OCI-LY7 (cell line): ENCODE results near the gene RBKS. TPM values are rescaled to one million over a fixed set of nuclear protein-coding genes. Genes with fewer than 3 reads are reported as not detected.

ENCODE experiments used
- Bru-seq: library from RNA; stranded (reverse); fragments of 400-500 nt; gene quantifications from one replicate; lab custom pipeline; 2021; lab: Mats Ljungman, UMichigan
- BruChase-seq, 2 experiments: library from RNA; stranded (reverse); fragments of 400-500 nt; gene quantifications; one replicate each; lab custom pipeline; 2021; lab: Mats Ljungman, UMichigan
- BruUV-seq: library from RNA; stranded (reverse); fragments of 400-500 nt; replicated peaks from 2 replicates; lab custom pipeline; 2021; lab: Mats Ljungman, UMichigan
- CTCF ChIA-PET: fragments of 300-600 bp; sonication (Branson Sonifier 250); formaldehyde crosslinking; loops from one replicate; lab custom pipeline; 2022; ENCODE audit warnings: antibody characterized with exemption; ENCODE audit not compliant: unreplicated experiment; lab: Charles Lee
- POLR2A ChIA-PET: fragments of 300-600 bp; sonication (Branson Sonifier 250); formaldehyde crosslinking; loops from one replicate; lab custom pipeline; 2022; ENCODE audit warnings: antibody characterized with exemption; lab: Charles Lee
- DNase-seq: peaks from one replicate; pipeline ENCODE4 v3.0.0-alpha.2; 2015; ENCODE audit warnings: low spot score
- H2AFZ ChIP-seq: fragments of 200-600 bp; sonication (generic), shearing (Covaris generic); 2 replicates; pipeline ENCODE4 v1.6.1; 2014; ENCODE audit warnings: mild to moderate bottlenecking, antibody characterized with exemption, low read length, moderate library complexity
- H3K27ac ChIP-seq: fragments of 200-600 bp; sonication (generic); 2 replicates; pipeline ENCODE4 v1.5.1; 2014; ENCODE audit warnings: mixed run types, low read depth, mild to moderate bottlenecking, moderate library complexity, low read length, inconsistent platforms; ENCODE audit not compliant: poor library complexity, severe bottlenecking
- H3K36me3 ChIP-seq: fragments of 200-600 bp; sonication (generic); 2 replicates; pipeline ENCODE4 v1.6.1; 2014; ENCODE audit warnings: mild to moderate bottlenecking, antibody characterized with exemption, low read length, moderate library complexity, mixed read lengths; ENCODE audit not compliant: insufficient read depth
- H3K4me1 ChIP-seq: fragments of 200-600 bp; sonication (generic); 2 replicates; pipeline ENCODE4 v1.5.1; 2014; ENCODE audit warnings: mild to moderate bottlenecking, low read length; ENCODE audit not compliant: insufficient read depth, poor library complexity, severe bottlenecking
- H3K4me2 ChIP-seq: fragments of 200-600 bp; sonication (generic); 2 replicates; pipeline ENCODE4 v1.6.1; 2014; ENCODE audit warnings: mild to moderate bottlenecking, low read length
- H3K4me3 ChIP-seq: fragments of 200-600 bp; sonication (generic); 2 replicates; pipeline ENCODE4 v1.5.1; 2014; ENCODE audit warnings: mild to moderate bottlenecking, low read depth, low read length; ENCODE audit not compliant: poor library complexity, severe bottlenecking
- H3K79me2 ChIP-seq: fragments of 200-600 bp; sonication (generic); 2 replicates; pipeline ENCODE4 v1.6.1; 2016; ENCODE audit warnings: low read depth, mild to moderate bottlenecking, low read length, moderate library complexity, mixed read lengths; ENCODE audit not compliant: insufficient read depth
- H3K9me2 ChIP-seq: fragments of 200-600 bp; sonication (generic); 2 replicates; pipeline ENCODE4 v1.6.1; 2016; ENCODE audit warnings: mild to moderate bottlenecking, low read length, mixed read lengths; ENCODE audit not compliant: insufficient read depth
- H3K9me3 ChIP-seq: fragments of 200-600 bp; sonication (generic); 2 replicates; pipeline ENCODE4 v1.6.1; 2014; ENCODE audit warnings: mild to moderate bottlenecking, mixed run types, low read length, mixed read lengths
- H4K20me1 ChIP-seq: fragments of 200-600 bp; sonication (generic); 2 replicates; pipeline ENCODE4 v1.6.1; 2014; ENCODE audit warnings: mild to moderate bottlenecking, antibody characterized with exemption, low read length, moderate library complexity, mixed read lengths; ENCODE audit not compliant: insufficient read depth
- EZH2phosphoT487 ChIP-seq: fragments of 200-600 bp; sonication (generic); IDR thresholded peaks from 2 replicates; pipeline ENCODE4 v1.6.1; 2018; ENCODE audit warnings: low read depth, borderline replicate concordance, mild to moderate bottlenecking, mixed run types, antibody characterized with exemption, low read length, moderate library complexity, mixed read lengths
- intact Hi-C: fragments of 100-400 bp; cut with micrococcal nuclease; formaldehyde crosslinking; loops from one replicate; pipeline ENCODE4 v1.10.0; 2022; ENCODE audit not compliant: unreplicated experiment
- long read RNA-seq: library from polyadenylated mRNA; stranded (forward); transcript quantifications from one replicate; pipeline ENCODE4 v2.0.0, GENCODE V29; 2022
- total RNA-seq, 2 experiments: library from RNA; depleted of rRNA in 1 of 2; stranded (reverse); fragments of >200 nt in 1 of 2; shearing (Covaris generic) in 1 of 2; gene quantifications; 2 replicates each; pipeline ENCODE4 v1.2.3, GENCODE V29; 2014 to 2022
- TF ChIP-seq, protein P1 (sequence below): fragments of 200-600 bp; sonication (generic); conservative IDR thresholded peaks from 2 replicates; pipeline ENCODE4 v1.5.1; 2014; ENCODE audit warnings: mild to moderate bottlenecking, antibody characterized with exemption, low read length, moderate library complexity, mixed read lengths

RBKS gene
- total RNA-seq (2014; rRNA removed; shearing (Covaris generic)) (0.88 and 1.1 TPM in 2 replicates), total RNA-seq (2022) (1.0 and 1.1 TPM in 2 replicates), Bru-seq, nascent RNA (percentile 28 among the genes with signal in this experiment), BruChase-seq, experiment 1, labeled RNA remaining after a 6-hour chase (percentile 28 among the genes with signal in this experiment), BruChase-seq, experiment 2, labeled RNA remaining after a 2-hour chase (percentile 28 among the genes with signal in this experiment)
- long read RNA-seq, partial matches to known transcripts, result 0 of 4 reads
- long read RNA-seq, other reads (novel, unspliced or antisense), result 3 of 4 reads

DNA sequence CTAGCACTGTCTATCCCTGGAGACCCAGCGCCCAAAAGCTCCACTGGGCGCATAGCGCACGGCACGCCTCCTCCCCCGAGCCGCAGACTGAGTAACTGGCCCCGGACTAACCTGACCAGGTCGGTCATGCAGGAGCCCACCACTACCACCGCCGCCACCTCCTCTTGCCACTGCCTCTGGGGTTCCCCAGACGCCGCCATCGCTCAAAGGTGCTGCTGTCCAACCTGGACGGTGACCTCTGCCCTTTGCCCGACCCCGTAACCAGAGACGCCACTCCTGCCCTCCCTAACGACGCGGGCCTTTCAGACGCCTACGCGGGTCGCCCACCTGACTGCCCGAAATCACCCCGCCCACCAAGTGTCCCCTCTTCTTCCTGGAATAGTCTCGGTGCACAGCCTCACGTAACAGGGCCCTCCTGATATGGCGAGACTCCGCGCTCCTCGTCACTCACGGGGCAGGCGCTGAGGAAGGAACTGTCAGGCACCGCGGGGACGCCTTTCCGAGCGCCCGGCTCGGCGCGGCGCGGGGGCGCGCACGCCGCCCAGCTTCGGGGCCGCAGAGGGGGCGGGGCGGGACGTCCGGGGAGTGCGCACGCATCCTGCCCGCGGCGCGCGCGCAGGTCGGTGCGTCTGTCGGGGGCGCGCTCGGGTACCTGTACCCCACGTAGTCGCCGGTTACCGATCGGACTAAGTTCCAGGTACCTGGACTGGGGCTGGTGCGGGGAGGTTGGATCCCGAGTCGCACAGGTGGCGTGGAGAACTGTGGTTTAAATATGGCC is at the start of gene RBKS, which contains the start of gene BABAM2:
Gene RBKS (minus strand): TSS at position 242 of the 778 bp plus-strand sequence. CDS start 42 bp downstream, at position 200.
Gene BABAM2 (plus strand): TSS at position 584 of the 778 bp plus-strand sequence. CDS start 3,828 bp downstream, outside the sequence.
- peak within 1 kb of the TSS; percentile 94 for H2AFZ ChIP-seq
- ChIA-PET CTCF (interaction anchor here (0.6 kb wide), 1 partner anchor 195 kb away, joined by 4 read pairs; no protein-coding TSS in a partner anchor), POLR2A (interaction anchor here (0.6 to 1.0 kb wide), 3 partner anchors 33 to 260 kb away, joined by 3 to 4 read pairs (median 4); no protein-coding TSS in a partner anchor)
- H3K4me3 ChIP-seq, result peak within 1 kb of the TSS; percentile 89
- peak within 1 kb of the TSS; percentile 91 for H3K4me2 ChIP-seq
- peak; percentile 91 for DNase-seq
- peak within 1 kb of the TSS; percentile 74 for H3K27ac ChIP-seq
- H4K20me1 ChIP-seq, result no peaks in the 10 kb centered on the region
- H3K4me1 ChIP-seq, result peaks cover 36% of the 10 kb centered on the region
- intact Hi-C loops, result loop anchor here (2.0 to 10.0 kb wide), 4 partner anchors 118 to 1856 kb away; partner anchors contain the start of genes FOSL2, MRPL33, PPP1CB and RAB10
- no peaks in the 10 kb centered on the region for H3K36me3 ChIP-seq
- no peaks in the 10 kb centered on the region for H3K9me3 ChIP-seq
- H3K9me2 ChIP-seq, result no peaks in the 10 kb centered on the region
- TF ChIP-seq, protein P1, sequence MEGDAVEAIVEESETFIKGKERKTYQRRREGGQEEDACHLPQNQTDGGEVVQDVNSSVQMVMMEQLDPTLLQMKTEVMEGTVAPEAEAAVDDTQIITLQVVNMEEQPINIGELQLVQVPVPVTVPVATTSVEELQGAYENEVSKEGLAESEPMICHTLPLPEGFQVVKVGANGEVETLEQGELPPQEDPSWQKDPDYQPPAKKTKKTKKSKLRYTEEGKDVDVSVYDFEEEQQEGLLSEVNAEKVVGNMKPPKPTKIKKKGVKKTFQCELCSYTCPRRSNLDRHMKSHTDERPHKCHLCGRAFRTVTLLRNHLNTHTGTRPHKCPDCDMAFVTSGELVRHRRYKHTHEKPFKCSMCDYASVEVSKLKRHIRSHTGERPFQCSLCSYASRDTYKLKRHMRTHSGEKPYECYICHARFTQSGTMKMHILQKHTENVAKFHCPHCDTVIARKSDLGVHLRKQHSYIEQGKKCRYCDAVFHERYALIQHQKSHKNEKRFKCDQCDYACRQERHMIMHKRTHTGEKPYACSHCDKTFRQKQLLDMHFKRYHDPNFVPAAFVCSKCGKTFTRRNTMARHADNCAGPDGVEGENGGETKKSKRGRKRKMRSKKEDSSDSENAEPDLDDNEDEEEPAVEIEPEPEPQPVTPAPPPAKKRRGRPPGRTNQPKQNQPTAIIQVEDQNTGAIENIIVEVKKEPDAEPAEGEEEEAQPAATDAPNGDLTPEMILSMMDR, result no peak
- no peak for TF ChIP-seq EZH2phosphoT487
- no TSS peak for BruUV-seq
- H3K79me2 ChIP-seq, result peaks cover 12% of the 10 kb centered on the region; the same call in 1 of the 2 replicates

DNA sequence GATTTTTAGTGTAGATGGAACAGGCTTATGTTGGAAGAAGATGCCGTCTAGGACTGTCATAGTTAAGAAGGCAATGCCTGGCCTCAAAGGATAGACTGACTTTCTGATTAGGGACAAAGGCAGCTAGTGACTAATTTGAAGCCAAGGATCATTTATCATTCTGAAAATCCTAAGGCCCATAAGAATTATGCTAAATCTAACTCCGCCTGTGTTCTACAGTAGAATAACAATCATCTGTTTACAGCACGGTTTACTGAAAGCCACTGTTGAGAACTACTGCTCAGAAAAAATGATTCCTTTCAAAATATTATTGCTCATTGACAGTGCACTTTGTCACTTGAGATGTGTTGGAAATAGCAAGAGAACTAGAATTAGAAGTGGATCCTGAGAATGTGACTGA is 44.8 kb upstream of the RBKS start:
- no peak overlapping the region for H3K4me3 ChIP-seq
- no TSS peak for BruUV-seq
- no peaks in the 10 kb centered on the region for H3K4me1 ChIP-seq
- DNase-seq, result no peak
- ChIA-PET POLR2A (no interaction called here), CTCF (no interaction called here)
- no peak overlapping the region for H3K27ac ChIP-seq
- H3K9me2 ChIP-seq, result no peaks in the 10 kb centered on the region
- no peaks in the 10 kb centered on the region for H3K36me3 ChIP-seq
- no peak overlapping the region for H3K4me2 ChIP-seq
- intact Hi-C loops, result no loop called here
- H3K9me3 ChIP-seq, result no peaks in the 10 kb centered on the region
- no peak overlapping the region for H2AFZ ChIP-seq
- no peaks in the 10 kb centered on the region for H3K79me2 ChIP-seq
- no peaks in the 10 kb centered on the region for H4K20me1 ChIP-seq
- TF ChIP-seq, protein P1, result no peak
- TF ChIP-seq EZH2phosphoT487, result no peak
